Pancreas (tissue), 10 donors: ENCODE results near the gene TNRC6A. TPM values are rescaled to one million over a fixed set of nuclear protein-coding genes. Genes with fewer than 3 reads are reported as not detected.

Experiments
- ATAC-seq, 4 donors: fragments of 200-7000 bp; cut with Tn5 transposase; one replicate each; pipeline versions ENCODE4 v1.8.0 to v1.9.1; 2020; ENCODE audit warnings: mild to moderate bottlenecking in 4 of 4, moderate library complexity in 4 of 4
- DNase-seq, 6 donors: peaks; one replicate each; pipeline ENCODE4 v3.0.0-alpha.2; 2020
- FAIRE-seq: peaks from 2 replicates; lab custom pipeline; 2012; peaks lifted over from hg19 to GRCh38; lab: Jason Lieb, UNC
- H3K27ac ChIP-seq, 4 donors: fragments of 200-600 bp; sonication (generic); 1 replicate in 3 of 4; 2 replicates in 1 of 4; pipeline versions ENCODE4 v1.5.0 to v1.8.0; 2020
- H3K27me3 ChIP-seq, 4 donors: fragments of 200-600 bp; one replicate each; pipeline ENCODE4 v1.8.0; 2021
- H3K36me3 ChIP-seq, 3 donors: fragments of 200-600 bp; sonication (generic) in 1 of 3; one replicate each; pipeline versions ENCODE4 v1.5.0 to v1.8.0; 2020 to 2021
- H3K4me1 ChIP-seq, 3 donors: fragments of 200-600 bp; one replicate each; pipeline ENCODE4 v1.8.0; 2021
- H3K4me3 ChIP-seq, 4 donors: fragments of 200-600 bp; sonication (generic) in 2 of 4; one replicate each; pipeline versions ENCODE4 v1.5.0 to v1.8.0; 2020 to 2021
- H3K9me3 ChIP-seq, 4 donors: fragments of 200-600 bp; one replicate each; pipeline ENCODE4 v1.8.0; 2021
- WGBS, 2 donors: extraction: QIAGEN DNeasy Blood & Tissue Kit; methylation state at CpG; one replicate each; pipeline ENCODE4 v1.1.7; 2013; 5-methylcytosine and 5-hydroxymethylcytosine counted together
- intact Hi-C, 3 donors: fragments of 100-400 bp; cut with DNase I; formaldehyde crosslinking; loops; one replicate each; pipeline versions ENCODE4 v1.11.1 to v1.14.2; 2022
- polyA plus RNA-seq, 2 donors: library from polyadenylated mRNA; stranded (reverse); fragments of 200-250 nt; gene quantifications; one replicate each; pipeline ENCODE4 v1.2.3, GENCODE V29; 2013
- total RNA-seq, 6 donors: library from RNA; stranded (reverse); fragmentation: NEBNext Ultra II Directional in 4 of 6; extraction: Animal tissue kit (Norgen Biotek cat#: 25700) in 4 of 6; gene quantifications; one replicate each; pipeline versions ENCODE4 v1.2.1 to v1.2.4, GENCODE V29; 2021 to 2023
- TF ChIP-seq, protein P1 (sequence below), 4 donors: fragments of 200-600 bp; sonication (generic) in 3 of 4; IDR thresholded peaks; one replicate each; pipeline versions ENCODE4 v1.5.0 to v1.8.0; 2021; ENCODE audit warnings: antibody characterized with exemption in 4 of 4
- donor health status: healthy with polysubstance abuse.
- donor health status: DM: no; HTN: no; CAD: no; lungs with moderate emphysema.
- donor health status: DM: no; HTN: no; CAD: no.
- donor health status: control.
- donor health status: control.
- donor health status: Bipolar disorder and iron deficiency.
- donor health status: DM: yes; HTN: yes; CAD: no.
- donor health status: DM: no; HTN: no; CAD: no.
- donor health status: DM: no; HTN: no; CAD: no.
- donor health status: DM: yes; HTN: yes; CAD: no.

Gene TNRC6A
- total and polyA plus RNA-seq, 8 donors, result 15.6 to 33.9 (median 23.2) TPM

DNA sequence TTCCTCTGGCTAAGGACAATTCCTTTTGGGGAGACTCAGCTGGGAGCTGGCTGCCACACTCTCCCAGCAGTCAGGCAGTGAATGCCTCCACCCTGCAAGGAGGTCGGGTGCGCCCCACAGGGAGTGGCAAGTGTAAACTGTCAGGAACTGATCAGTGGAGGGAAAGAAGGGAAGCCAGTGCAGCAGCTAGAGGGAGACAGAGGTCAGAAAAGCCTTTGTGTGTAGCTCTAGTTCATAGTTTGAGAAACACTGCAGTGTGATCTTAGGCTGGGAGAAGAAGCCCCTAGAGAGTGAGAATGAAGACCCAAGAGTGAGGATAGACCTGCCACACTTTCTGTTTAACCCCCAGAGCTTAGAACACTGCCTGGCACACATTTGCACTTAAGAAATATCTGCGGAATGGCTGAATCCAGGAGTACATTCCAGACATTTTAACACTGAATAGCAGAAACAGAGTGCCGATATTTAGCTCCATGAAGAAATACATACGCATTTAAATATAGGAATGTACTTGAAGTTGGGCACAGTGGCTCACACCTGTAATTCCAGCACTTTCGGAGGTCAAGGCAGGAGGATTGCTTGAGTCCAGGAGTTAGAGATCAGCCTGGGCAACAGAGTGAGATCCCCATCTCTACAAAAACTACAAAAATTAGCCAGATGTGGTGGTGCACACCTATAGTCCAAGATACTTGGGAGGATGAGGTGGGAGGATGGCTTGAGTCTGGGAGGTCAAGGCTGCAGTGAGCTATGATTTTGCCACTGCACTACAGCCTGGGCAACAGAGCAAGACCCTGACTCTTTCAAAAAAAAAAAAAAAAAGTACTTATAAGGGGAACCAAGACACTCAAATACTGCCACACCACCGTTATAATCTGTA, 105.2 kb downstream of the TNRC6A start:
- H3K27ac ChIP-seq, result no peak overlapping the region
- ATAC-seq (peak in 1 of 4 donors; percentile 28), DNase-seq (no peak), FAIRE-seq (no peak)
- no peaks in the 10 kb centered on the region for H3K9me3 ChIP-seq
- TF ChIP-seq, protein P1, sequence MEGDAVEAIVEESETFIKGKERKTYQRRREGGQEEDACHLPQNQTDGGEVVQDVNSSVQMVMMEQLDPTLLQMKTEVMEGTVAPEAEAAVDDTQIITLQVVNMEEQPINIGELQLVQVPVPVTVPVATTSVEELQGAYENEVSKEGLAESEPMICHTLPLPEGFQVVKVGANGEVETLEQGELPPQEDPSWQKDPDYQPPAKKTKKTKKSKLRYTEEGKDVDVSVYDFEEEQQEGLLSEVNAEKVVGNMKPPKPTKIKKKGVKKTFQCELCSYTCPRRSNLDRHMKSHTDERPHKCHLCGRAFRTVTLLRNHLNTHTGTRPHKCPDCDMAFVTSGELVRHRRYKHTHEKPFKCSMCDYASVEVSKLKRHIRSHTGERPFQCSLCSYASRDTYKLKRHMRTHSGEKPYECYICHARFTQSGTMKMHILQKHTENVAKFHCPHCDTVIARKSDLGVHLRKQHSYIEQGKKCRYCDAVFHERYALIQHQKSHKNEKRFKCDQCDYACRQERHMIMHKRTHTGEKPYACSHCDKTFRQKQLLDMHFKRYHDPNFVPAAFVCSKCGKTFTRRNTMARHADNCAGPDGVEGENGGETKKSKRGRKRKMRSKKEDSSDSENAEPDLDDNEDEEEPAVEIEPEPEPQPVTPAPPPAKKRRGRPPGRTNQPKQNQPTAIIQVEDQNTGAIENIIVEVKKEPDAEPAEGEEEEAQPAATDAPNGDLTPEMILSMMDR (IDR thresholded peaks at IDR 0.05), result no peak
- peaks cover 0 to 8% (median 0%) of the 10 kb centered on the region in 3 donors for H3K4me1 ChIP-seq
- H3K4me3 ChIP-seq, result no peak overlapping the region
- no peaks in the 10 kb centered on the region for H3K36me3 ChIP-seq
- 78% methylated on average over 7 of the region's 7 CpGs for WGBS, 2 donors
- intact Hi-C loops, result no loop called here
- no peaks in the 10 kb centered on the region for H3K27me3 ChIP-seq

DNA sequence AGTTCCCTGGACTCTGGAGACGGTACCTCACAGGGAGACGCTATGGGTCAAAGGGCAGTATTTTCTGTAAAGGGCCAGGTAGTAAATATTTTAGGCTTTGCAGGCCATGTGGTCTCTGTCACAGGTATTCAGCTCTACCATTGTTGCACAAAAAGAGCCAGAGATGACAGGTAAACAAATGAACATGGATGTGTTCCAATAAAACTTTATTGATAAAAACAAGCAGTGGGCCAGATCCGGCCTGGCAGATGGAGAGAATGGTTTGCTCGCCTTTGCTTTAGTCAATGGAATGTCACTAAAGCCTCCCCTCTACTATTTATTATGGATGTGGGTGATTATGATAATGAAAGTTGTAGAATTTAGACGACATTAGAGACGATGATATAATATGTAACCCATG, 107.4 kb downstream of the TNRC6A start:
- Histone ChIP-seq H3K36me3 (no peaks in the 10 kb centered on the region), H3K4me1 (peaks cover 0 to 8% (median 0%) of the 10 kb centered on the region in 3 donors), H3K4me3 (no peak overlapping the region), H3K27me3 (no peaks in the 10 kb centered on the region), H3K9me3 (no peaks in the 10 kb centered on the region), H3K27ac (no peak overlapping the region)
- no peak for FAIRE-seq
- intact Hi-C loops, result no loop called here
- no peak for ATAC-seq
- DNase-seq, result no peak
- TF ChIP-seq, protein P1 (IDR thresholded peaks at IDR 0.05), result no peak
- 94% methylated on average over 6 of the region's 6 CpGs for WGBS, 2 donors

GRCh38 chr16:24837969-24838368, 108.5 kb downstream of the TNRC6A start:
- TF ChIP-seq, protein P1 (IDR thresholded peaks at IDR 0.05), result no peak
- H3K9me3 ChIP-seq, result no peaks in the 10 kb centered on the region
- FAIRE-seq (no peak), ATAC-seq (no peak), DNase-seq (no peak)
- H3K4me3 ChIP-seq, result no peak overlapping the region
- 87 to 88% methylated on average over 9 of the region's 9 CpGs for WGBS, 2 donors
- intact Hi-C loops, result no loop called here
- no peaks in the 10 kb centered on the region for H3K27me3 ChIP-seq
- H3K36me3 ChIP-seq, result no peaks in the 10 kb centered on the region
- H3K4me1 ChIP-seq, result peaks cover 0 to 8% (median 0%) of the 10 kb centered on the region in 3 donors
- H3K27ac ChIP-seq, result no peak overlapping the region

GRCh38 chr16:24838554-24839266, 109.3 kb downstream of the TNRC6A start:
- Histone ChIP-seq H3K36me3 (no peaks in the 10 kb centered on the region), H3K4me1 (peaks cover 0 to 8% (median 0%) of the 10 kb centered on the region in 3 donors), H3K4me3 (no peak overlapping the region), H3K9me3 (no peaks in the 10 kb centered on the region), H3K27me3 (no peaks in the 10 kb centered on the region), H3K27ac (no peak overlapping the region)
- FAIRE-seq (no peak), ATAC-seq (peak; percentile 84 to 94 (median 90)), DNase-seq (no peak)
- intact Hi-C loops, result no loop called here
- TF ChIP-seq, protein P1 (IDR thresholded peaks at IDR 0.05), result no peak
- WGBS, 2 donors, result 13 to 18% methylated on average over 5 of the region's 5 CpGs
